ENCODE measurements around the gene DMRT3.

Gene DMRT3

GRCh38 chr9:1005043-1005667 lies 28.7 kb downstream of the DMRT3 start:
- peak; percentile 46 for DNase-seq

GRCh38 chr9:1007312-1007711 lies 30.9 kb downstream of the DMRT3 start:
- no peak for DNase-seq

GRCh38 chr9:1008216-1008615 lies 31.8 kb downstream of the DMRT3 start:
- DNase-seq, result no peak

GRCh38 chr9:1009101-1009707 lies 32.7 kb downstream of the DMRT3 start:
- DNase-seq, result peak; percentile 53

- DNase-seq, result no peak
These were observed 36.6 kb downstream of the DMRT3 start for GRCh38 chr9:1013021-1013420.

GRCh38 chr9:1014225-1014624 lies 37.8 kb downstream of the DMRT3 start:
- no peak for DNase-seq

- no peak for DNase-seq
These were observed 38.2 kb downstream of the DMRT3 start for GRCh38 chr9:1014640-1015039.

GRCh38 chr9:1018121-1018520 lies 41.7 kb downstream of the DMRT3 start:
- DNase-seq, result no peak

GRCh38 chr9:1024112-1024511 lies 47.7 kb downstream of the DMRT3 start:
- DNase-seq, result no peak

- no peak for DNase-seq
These were observed 48.7 kb downstream of the DMRT3 start for GRCh38 chr9:1025131-1025530.

GRCh38 chr9:1026219-1026618 lies 49.8 kb downstream of the DMRT3 start:
- DNase-seq, result no peak

- no peak for DNase-seq
These were observed 52.2 kb downstream of the DMRT3 start for GRCh38 chr9:1028501-1029190.

- DNase-seq, result no peak
These were observed 55.6 kb downstream of the DMRT3 start for GRCh38 chr9:1031951-1032601.

- DNase-seq, result no peak
These were observed 57.8 kb downstream of the DMRT3 start for GRCh38 chr9:1034271-1034670.

- DNase-seq, result no peak
These were observed 63.1 kb downstream of the DMRT3 start for GRCh38 chr9:1039589-1039988.
